Fibroblast of villous mesenchyme (primary cell): ENCODE results near the gene TOMM34. TPM values are rescaled to one million over a fixed set of nuclear protein-coding genes. Genes with fewer than 3 reads are reported as not detected.

Experiments used
- DNase-seq: peaks from one replicate; pipeline ENCODE4 v3.0.0-alpha.2; 2010; ENCODE audit warnings: low read depth
- H3K4me3 ChIP-seq: 2 replicates; pipeline ENCODE4 v1.5.1; 2011; ENCODE audit warnings: low read depth, mild to moderate bottlenecking, low read length
- total RNA-seq: library from RNA; depleted of rRNA; stranded (reverse); fragments of >200 nt; gene quantifications from 2 replicates; pipeline ENCODE4 v1.2.3, GENCODE V29; 2012
- TF ChIP-seq, protein P1 (sequence below): IDR thresholded peaks from 2 replicates; pipeline ENCODE4 v1.5.1; 2012; ENCODE audit warnings: low read depth, mild to moderate bottlenecking, low read length; ENCODE audit not compliant: insufficient read depth

Gene TOMM34
- total RNA-seq, 1 donor, result 22.0 TPM

DNA sequence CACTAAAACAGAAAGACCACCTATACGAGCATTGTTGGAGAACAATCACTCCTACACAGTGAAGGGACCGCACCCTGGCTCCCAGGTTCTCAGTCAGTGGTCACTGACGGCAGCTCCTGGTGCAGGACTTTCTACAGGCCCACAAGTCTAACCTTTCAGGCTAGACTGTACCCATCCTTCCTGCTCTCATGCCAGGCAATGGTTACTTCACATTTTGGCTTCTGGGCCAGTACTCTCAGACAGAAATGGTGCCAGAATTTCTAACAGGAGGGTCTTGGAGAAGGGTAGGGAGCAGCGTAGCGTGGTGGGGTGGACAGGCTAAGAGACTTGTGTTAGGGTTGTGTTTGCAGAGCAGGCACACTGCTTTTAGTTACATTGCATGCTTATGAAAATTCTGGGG is 12.1 kb downstream of the TOMM34 start:
- DNase-seq, result no peak
- TF ChIP-seq, protein P1, sequence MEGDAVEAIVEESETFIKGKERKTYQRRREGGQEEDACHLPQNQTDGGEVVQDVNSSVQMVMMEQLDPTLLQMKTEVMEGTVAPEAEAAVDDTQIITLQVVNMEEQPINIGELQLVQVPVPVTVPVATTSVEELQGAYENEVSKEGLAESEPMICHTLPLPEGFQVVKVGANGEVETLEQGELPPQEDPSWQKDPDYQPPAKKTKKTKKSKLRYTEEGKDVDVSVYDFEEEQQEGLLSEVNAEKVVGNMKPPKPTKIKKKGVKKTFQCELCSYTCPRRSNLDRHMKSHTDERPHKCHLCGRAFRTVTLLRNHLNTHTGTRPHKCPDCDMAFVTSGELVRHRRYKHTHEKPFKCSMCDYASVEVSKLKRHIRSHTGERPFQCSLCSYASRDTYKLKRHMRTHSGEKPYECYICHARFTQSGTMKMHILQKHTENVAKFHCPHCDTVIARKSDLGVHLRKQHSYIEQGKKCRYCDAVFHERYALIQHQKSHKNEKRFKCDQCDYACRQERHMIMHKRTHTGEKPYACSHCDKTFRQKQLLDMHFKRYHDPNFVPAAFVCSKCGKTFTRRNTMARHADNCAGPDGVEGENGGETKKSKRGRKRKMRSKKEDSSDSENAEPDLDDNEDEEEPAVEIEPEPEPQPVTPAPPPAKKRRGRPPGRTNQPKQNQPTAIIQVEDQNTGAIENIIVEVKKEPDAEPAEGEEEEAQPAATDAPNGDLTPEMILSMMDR, result no peak
- no peak overlapping the region for H3K4me3 ChIP-seq

DNA sequence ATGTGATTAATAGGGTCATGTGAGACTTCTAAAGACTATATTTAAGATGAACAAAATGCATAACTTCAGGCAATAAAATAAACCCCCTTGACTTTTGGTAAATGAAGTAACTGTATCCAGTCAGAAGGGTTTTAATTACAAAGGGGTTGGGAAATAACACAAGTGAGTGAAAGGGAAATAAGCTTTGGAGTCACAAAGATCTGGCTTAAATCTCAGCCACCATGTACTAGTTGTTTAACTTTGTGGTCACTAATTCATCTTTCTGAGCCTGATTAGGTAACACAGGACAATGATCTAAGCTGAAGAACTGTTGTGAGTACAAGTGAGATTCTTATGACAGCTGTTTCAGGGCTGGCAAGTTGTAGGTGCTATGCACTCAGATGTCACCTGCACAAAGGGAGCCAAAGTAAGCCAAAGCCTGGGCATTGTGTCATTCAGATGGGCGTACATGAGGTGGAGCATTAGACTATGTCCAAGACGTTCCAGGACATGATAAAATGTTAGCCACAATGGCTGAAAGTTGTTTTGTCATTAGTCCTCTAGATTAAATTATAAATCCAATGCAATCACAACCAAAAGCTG is 13.8 kb downstream of the TOMM34 start:
- peak; percentile 64 for DNase-seq
- TF ChIP-seq, protein P1, result no peak
- no peak overlapping the region for H3K4me3 ChIP-seq

DNA sequence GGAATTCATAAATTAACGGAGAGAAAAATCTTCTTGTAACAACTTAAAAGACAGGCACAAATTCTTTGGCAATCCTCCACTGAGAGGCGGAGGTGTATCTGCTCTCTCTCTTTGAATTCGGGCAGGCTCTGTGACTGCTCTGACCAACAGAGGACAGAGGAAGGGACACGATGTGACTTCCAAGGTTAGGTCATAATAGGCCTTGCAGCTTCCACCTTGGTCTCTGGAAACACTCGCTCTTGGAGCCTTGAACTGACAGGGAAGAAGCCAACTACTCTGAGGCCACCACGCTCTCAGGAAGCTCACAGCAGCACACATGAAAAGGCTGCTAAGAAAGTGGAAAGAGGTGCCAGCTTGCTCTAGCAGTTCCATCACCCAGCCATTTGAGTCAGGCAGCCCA is 14.9 kb downstream of the TOMM34 start:
- DNase-seq, result no peak

DNA sequence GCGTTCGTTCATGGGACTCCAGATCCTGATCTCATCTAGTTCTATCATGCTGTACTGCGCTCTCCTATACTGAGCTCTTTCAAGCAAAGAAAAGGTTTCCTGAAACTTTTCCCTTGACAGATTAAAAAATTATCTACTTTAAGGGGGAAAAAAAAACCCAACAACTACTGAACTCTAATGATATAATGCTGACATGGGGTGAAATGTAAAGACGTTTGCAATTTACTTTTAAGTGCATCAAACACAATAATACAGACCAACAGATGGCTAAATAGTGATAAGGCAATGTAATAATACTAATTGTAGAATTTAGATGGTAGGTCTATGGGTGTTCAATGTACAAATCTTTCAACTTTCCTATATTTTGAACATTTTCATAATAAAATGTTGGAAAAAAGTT is 16.4 kb downstream of the TOMM34 start:
- H3K4me3 ChIP-seq, result no peak overlapping the region
- no peak for DNase-seq
- TF ChIP-seq, protein P1, result no peak

More for the DNA sequence above, 14.9 kb downstream of the TOMM34 start:
- no peak overlapping the region for H3K4me3 ChIP-seq
- TF ChIP-seq, protein P1, result no peak

DNA sequence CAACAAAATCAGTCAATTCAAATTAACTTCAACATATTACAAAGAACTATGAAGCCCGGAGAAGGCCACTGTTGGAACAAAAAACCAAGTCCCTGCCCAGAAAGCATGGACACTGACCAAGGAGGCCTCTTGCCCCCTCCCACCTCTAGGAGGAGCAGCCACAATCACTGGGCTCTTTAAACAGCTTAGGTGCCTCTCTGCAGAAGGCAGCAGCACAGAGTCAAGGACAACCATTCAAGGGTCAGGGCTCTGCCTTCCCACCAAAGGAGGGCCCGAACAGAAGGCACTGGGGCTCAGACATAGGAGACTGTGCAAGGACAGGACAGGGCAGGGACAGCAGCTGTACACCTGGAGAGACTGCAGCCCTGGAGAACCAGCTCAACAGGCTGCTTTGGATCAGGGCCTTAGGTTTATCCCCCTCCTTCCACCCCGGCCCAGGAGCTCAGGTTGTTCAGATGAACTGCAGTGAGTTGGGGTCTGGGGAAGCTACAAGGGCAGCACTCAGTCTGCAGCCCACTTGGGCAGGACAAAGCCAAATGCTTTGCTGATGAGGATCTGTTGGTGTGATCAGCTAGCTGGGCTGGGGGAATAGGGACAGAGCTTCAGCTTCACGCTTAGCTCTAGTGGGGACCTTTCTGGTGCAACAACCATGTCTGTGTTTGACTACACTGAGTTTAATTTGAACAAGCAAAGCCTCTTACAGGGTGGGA is 17.8 kb downstream of the TOMM34 start:
- TF ChIP-seq, protein P1, result no peak
- no peak overlapping the region for H3K4me3 ChIP-seq
- no peak for DNase-seq

DNA sequence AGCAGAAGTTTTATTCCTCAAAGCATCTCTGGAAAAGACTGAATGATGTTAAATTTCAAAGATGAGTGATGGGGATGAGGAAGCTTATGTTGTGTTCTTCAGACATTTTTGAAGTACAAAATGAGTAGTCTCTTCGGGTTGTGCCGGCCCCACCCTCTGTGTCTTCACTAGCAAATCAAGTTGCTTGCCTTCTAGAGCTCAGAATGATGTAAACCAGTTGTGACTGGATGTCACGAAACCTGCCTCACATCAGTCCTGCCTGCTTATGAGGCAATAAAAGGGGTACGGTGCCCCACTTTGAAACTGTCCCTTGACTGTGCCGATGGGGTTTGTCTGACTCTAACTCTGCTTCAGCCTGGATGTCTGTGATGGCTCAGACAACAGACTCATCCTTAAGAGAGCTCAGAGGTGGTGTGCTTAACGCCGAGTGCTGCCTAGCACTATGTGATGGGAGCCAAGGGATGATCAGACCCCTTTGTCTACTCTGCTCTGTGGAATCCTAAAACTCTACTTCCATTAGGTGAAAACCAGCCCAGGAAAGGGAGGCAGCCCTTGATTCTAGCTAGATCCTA is 19.0 kb downstream of the TOMM34 start:
- TF ChIP-seq, protein P1, result no peak
- DNase-seq, result no peak
- no peak overlapping the region for H3K4me3 ChIP-seq
